ENCODE measurements around the gene LINC00237. TPM values are rescaled to one million over a fixed set of nuclear protein-coding genes. Genes with fewer than 3 reads are reported as not detected.

The LINC00237 gene
- total and polyA plus RNA-seq, 2 experiments from 2014 or later, result 0.31 to 2.0 TPM

DNA sequence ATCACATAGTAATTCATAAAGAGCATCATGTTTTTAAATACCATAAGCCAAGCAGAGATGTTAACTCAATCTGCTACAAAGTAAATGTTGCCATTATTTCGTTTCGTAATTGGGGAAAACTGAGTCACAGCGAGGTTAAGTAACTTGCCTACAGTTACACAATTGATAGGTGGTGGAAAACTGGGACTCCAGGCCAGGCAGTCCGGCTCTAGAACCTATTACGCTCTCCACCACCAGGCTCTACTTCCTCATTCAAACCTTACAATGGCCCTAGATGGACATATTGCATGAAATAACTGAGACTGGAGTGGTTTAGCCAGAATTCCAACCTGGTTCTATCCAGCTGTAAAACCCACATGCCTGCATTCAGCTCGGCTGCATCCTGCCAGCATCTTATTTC, 58.2 kb downstream of the LINC00237 start:
- Mint-ChIP-seq H3K4me3 (no peak overlapping the region), H3K4me1 (peaks cover 21% of the 10 kb centered on the region), H3K27me3 (ENCODE audit: insufficient read depth, low read depth, poor library complexity) (peaks cover 11% of the 10 kb centered on the region), H3K27ac (no peak overlapping the region), H3K36me3 (ENCODE audit: low read depth) (no peaks in the 10 kb centered on the region), H3K9me3 (no peaks in the 10 kb centered on the region)
- Histone ChIP-seq H3K9me2 (ENCODE audit: insufficient read depth) (no peaks in the 10 kb centered on the region), H3K4me1 (ENCODE audit: insufficient read depth) (peaks cover 4% of the 10 kb centered on the region), H3F3A (replicated peaks; ENCODE audit: low read depth) (0 out of 2 replicates have a peak, but pooled peaks cover 3% of the 10 kb centered on the region), H3K27ac (ENCODE audit: low read depth) (no peak overlapping the region), H3K36me3 (ENCODE audit: insufficient read depth) (no peaks in the 10 kb centered on the region), H4K20me1 (replicated peaks; ENCODE audit: insufficient read depth) (no peaks in the 10 kb centered on the region), H3K4me3 (no peak overlapping the region), H3K4me2 (no peak overlapping the region), H3K79me2 (replicated peaks; ENCODE audit: insufficient read depth) (no peaks in the 10 kb centered on the region), H3K27me3 (ENCODE audit: insufficient read depth) (no peaks in the 10 kb centered on the region), H2AFZ (no peak overlapping the region)
- no peak for DNase-seq (ENCODE audit: low spot score)
- ATAC-seq, result no peak
- TF ChIP-seq ZNF114 (CRISPR knock-in tag; IDR thresholded peaks at IDR 0.05) (no peak), JUNB (IDR thresholded peaks at IDR 0.05; ENCODE audit: unreplicated experiment) (no peak), CTCF (conservative IDR thresholded peaks at IDR 0.05; ENCODE audit: low read depth in 2 of 2) (no peak), POLR2AphosphoS5 (IDR thresholded peaks at IDR 0.05; ENCODE audit: low read depth) (no peak), ZNF331 (CRISPR knock-in tag; IDR thresholded peaks at IDR 0.05; ENCODE audit: low read depth) (no peak), EZH2 (IDR thresholded peaks at IDR 0.05; ENCODE audit: low read depth, unreplicated experiment) (no peak), STAT1 (IDR thresholded peaks at IDR 0.05; ENCODE audit: unreplicated experiment) (no peak)
- TF ChIP-seq, protein P1, sequence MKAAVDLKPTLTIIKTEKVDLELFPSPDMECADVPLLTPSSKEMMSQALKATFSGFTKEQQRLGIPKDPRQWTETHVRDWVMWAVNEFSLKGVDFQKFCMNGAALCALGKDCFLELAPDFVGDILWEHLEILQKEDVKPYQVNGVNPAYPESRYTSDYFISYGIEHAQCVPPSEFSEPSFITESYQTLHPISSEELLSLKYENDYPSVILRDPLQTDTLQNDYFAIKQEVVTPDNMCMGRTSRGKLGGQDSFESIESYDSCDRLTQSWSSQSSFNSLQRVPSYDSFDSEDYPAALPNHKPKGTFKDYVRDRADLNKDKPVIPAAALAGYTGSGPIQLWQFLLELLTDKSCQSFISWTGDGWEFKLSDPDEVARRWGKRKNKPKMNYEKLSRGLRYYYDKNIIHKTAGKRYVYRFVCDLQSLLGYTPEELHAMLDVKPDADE (IDR thresholded peaks at IDR 0.05), result no peak

GRCh38 chr20:21046413-21047070, 59.6 kb downstream of the LINC00237 start:
- H3K4me2 ChIP-seq, result no peak overlapping the region
- H3K27me3 ChIP-seq (ENCODE audit: insufficient read depth), result no peaks in the 10 kb centered on the region
- H3K9me3 Mint-ChIP-seq, result no peaks in the 10 kb centered on the region
- no peak for ATAC-seq
- no peaks in the 10 kb centered on the region for H3F3A ChIP-seq (replicated peaks; ENCODE audit: low read depth)
- no peak overlapping the region for H3K4me3 Mint-ChIP-seq
- TF ChIP-seq, protein P2, sequence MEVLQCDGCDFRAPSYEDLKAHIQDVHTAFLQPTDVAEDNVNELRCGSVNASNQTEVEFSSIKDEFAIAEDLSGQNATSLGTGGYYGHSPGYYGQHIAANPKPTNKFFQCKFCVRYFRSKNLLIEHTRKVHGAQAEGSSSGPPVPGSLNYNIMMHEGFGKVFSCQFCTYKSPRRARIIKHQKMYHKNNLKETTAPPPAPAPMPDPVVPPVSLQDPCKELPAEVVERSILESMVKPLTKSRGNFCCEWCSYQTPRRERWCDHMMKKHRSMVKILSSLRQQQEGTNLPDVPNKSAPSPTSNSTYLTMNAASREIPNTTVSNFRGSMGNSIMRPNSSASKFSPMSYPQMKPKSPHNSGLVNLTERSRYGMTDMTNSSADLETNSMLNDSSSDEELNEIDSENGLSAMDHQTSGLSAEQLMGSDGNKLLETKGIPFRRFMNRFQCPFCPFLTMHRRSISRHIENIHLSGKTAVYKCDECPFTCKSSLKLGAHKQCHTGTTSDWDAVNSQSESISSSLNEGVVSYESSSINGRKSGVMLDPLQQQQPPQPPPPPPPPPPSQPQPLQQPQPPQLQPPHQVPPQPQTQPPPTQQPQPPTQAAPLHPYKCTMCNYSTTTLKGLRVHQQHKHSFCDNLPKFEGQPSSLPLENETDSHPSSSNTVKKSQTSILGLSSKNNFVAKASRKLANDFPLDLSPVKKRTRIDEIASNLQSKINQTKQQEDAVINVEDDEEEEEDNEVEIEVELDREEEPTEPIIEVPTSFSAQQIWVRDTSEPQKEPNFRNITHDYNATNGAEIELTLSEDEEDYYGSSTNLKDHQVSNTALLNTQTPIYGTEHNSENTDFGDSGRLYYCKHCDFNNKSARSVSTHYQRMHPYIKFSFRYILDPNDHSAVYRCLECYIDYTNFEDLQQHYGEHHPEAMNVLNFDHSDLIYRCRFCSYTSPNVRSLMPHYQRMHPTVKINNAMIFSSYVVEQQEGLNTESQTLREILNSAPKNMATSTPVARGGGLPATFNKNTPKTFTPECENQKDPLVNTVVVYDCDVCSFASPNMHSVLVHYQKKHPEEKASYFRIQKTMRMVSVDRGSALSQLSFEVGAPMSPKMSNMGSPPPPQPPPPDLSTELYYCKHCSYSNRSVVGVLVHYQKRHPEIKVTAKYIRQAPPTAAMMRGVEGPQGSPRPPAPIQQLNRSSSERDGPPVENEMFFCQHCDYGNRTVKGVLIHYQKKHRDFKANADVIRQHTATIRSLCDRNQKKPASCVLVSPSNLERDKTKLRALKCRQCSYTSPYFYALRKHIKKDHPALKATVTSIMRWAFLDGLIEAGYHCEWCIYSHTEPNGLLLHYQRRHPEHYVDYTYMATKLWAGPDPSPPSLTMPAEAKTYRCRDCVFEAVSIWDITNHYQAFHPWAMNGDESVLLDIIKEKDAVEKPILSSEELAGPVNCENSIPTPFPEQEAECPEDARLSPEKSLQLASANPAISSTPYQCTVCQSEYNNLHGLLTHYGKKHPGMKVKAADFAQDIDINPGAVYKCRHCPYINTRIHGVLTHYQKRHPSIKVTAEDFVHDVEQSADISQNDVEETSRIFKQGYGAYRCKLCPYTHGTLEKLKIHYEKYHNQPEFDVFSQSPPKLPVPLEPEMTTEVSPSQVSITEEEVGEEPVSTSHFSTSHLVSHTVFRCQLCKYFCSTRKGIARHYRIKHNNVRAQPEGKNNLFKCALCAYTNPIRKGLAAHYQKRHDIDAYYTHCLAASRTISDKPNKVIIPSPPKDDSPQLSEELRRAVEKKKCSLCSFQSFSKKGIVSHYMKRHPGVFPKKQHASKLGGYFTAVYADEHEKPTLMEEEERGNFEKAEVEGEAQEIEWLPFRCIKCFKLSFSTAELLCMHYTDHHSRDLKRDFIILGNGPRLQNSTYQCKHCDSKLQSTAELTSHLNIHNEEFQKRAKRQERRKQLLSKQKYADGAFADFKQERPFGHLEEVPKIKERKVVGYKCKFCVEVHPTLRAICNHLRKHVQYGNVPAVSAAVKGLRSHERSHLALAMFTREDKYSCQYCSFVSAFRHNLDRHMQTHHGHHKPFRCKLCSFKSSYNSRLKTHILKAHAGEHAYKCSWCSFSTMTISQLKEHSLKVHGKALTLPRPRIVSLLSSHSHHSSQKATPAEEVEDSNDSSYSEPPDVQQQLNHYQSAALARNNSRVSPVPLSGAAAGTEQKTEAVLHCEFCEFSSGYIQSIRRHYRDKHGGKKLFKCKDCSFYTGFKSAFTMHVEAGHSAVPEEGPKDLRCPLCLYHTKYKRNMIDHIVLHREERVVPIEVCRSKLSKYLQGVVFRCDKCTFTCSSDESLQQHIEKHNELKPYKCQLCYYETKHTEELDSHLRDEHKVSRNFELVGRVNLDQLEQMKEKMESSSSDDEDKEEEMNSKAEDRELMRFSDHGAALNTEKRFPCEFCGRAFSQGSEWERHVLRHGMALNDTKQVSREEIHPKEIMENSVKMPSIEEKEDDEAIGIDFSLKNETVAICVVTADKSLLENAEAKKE (CRISPR knock-in tag; IDR thresholded peaks at IDR 0.05), result no peak
- no peak overlapping the region for H3K27ac Mint-ChIP-seq
- no peak for DNase-seq (ENCODE audit: low spot score)
- no peaks in the 10 kb centered on the region for H4K20me1 ChIP-seq (replicated peaks; ENCODE audit: insufficient read depth)
- no peak overlapping the region for H3K27ac ChIP-seq (ENCODE audit: low read depth)
- no peaks in the 10 kb centered on the region for H3K4me1 ChIP-seq (ENCODE audit: insufficient read depth)
- H3K4me3 ChIP-seq, result no peak overlapping the region
- H3K9me2 ChIP-seq (ENCODE audit: insufficient read depth), result 0 out of 2 replicates have a peak, but pooled peaks cover 4% of the 10 kb centered on the region
- peaks cover 11% of the 10 kb centered on the region; the same call in 2 of the 3 replicates for H3K4me1 Mint-ChIP-seq
- no peak overlapping the region for H2AFZ ChIP-seq
- H3K36me3 ChIP-seq (ENCODE audit: insufficient read depth), result no peaks in the 10 kb centered on the region
- H3K36me3 Mint-ChIP-seq (ENCODE audit: low read depth), result no peaks in the 10 kb centered on the region
- H3K27me3 Mint-ChIP-seq (ENCODE audit: insufficient read depth, low read depth, poor library complexity), result peaks cover 5% of the 10 kb centered on the region
- H3K79me2 ChIP-seq (replicated peaks; ENCODE audit: insufficient read depth), result no peaks in the 10 kb centered on the region

Data from GM23338 (cell line).